HepG2 (cell line): Measurements from ENCODE around the gene CLEC2D. TPM values are rescaled to one million over a fixed set of nuclear protein-coding genes. Genes with fewer than 3 reads are reported as not detected.

ENCODE experiments used
- ARNT ChIP-seq: fragments of 450-650 bp; IDR thresholded peaks from 2 replicates; pipeline ENCODE4 v1.6.1; 2017
- CHD4 ChIP-seq: fragments of 200-600 bp; sonication (generic); IDR thresholded peaks from 2 replicates; pipeline ENCODE4 v1.7.0; 2017; ENCODE audit warnings: mild to moderate bottlenecking, low read length, borderline replicate concordance
- ETV6 ChIP-seq: sonication (generic); formaldehyde crosslinking; conservative IDR thresholded peaks from 2 replicates; pipeline ENCODE4 v1.4.0; 2020; ENCODE audit warnings: missing genetic modification reagents
- GLMP ChIP-seq: sonication (generic); formaldehyde crosslinking; IDR thresholded peaks from 2 replicates; pipeline ENCODE4 v1.9.0; 2021; ENCODE audit warnings: missing genetic modification reagents, mild to moderate bottlenecking, borderline replicate concordance
- LRRFIP1 ChIP-seq: sonication (generic); formaldehyde crosslinking; conservative IDR thresholded peaks from 2 replicates; pipeline ENCODE4 v1.4.0; 2020; ENCODE audit warnings: missing genetic modification reagents
- MXD3 ChIP-seq: IDR thresholded peaks from 2 replicates; pipeline ENCODE4 v1.6.1; 2016; ENCODE audit warnings: mild to moderate bottlenecking, missing biosample characterization, missing genetic modification reagents
- PTBP1 ChIP-seq: fragments of 200-400 bp; formaldehyde crosslinking; IDR thresholded peaks from 2 replicates; pipeline ENCODE4 v1.6.1; 2018; ENCODE audit warnings: low read length, low read depth; ENCODE audit not compliant: poor library complexity, severe bottlenecking
- RCOR2 ChIP-seq: IDR thresholded peaks from 2 replicates; pipeline ENCODE4 v1.6.1; 2016; ENCODE audit warnings: missing biosample characterization, missing genetic modification reagents
- REL ChIP-seq: sonication (generic); formaldehyde crosslinking; conservative IDR thresholded peaks from 2 replicates; pipeline ENCODE4 v1.8.0; 2022; ENCODE audit warnings: mild to moderate bottlenecking, missing genetic modification reagents, moderate library complexity
- ZNF501 ChIP-seq: sonication (generic); formaldehyde crosslinking; IDR thresholded peaks from 2 replicates; pipeline ENCODE4 v1.5.1; 2020; ENCODE audit warnings: mild to moderate bottlenecking, moderate library complexity, missing genetic modification reagents
- polyA plus RNA-seq, 8 experiments: library from polyadenylated mRNA; depleted of rRNA in 3 of 8; stranded (reverse) in 7 of 8; unstranded in 1 of 8; fragments of >200 nt; fragmentation: Illumina TruSeq in 4 of 8; extraction: Trizol in 4 of 8; gene quantifications; 2 replicates each; pipeline versions ENCODE4 v1.2.1 to v1.2.3, GENCODE V29; 2011 to 2016; ENCODE audit warnings: low read depth in 4 of 8, missing spikeins in 1 of 8, mixed read lengths in 1 of 8; ENCODE audit not compliant: insufficient read depth in 1 of 8
- total RNA-seq, 5 experiments: library from RNA; depleted of rRNA; stranded (reverse); fragments of >200 nt; fragmentation: Illumina TruSeq; extraction: Trizol; gene quantifications; 2 replicates each; pipeline ENCODE4 v1.2.3, GENCODE V29; 2016; ENCODE audit warnings: low read depth in 1 of 5
- TF ChIP-seq, protein P1 (sequence below): sonication (generic); formaldehyde crosslinking; IDR thresholded peaks from 2 replicates; pipeline ENCODE4 v1.5.1; 2020; ENCODE audit warnings: mild to moderate bottlenecking, missing genetic modification reagents, moderate library complexity
- TF ChIP-seq, protein P2 (sequence below): sonication (generic); formaldehyde crosslinking; IDR thresholded peaks from 2 replicates; pipeline ENCODE4 v1.4.0; 2020; ENCODE audit warnings: missing genetic modification reagents, borderline replicate concordance
- TF ChIP-seq, protein P3 (sequence below): sonication (generic); formaldehyde crosslinking; IDR thresholded peaks from 2 replicates; pipeline ENCODE4 v1.8.0; 2023; ENCODE audit warnings: mild to moderate bottlenecking, missing genetic modification reagents

Gene CLEC2D
- total and polyA plus RNA-seq, 2 of the 13 experiments (the other 11 are each of a cell fraction or from before 2014, with no cell fraction given) = 2.5 to 8.6 TPM

DNA sequence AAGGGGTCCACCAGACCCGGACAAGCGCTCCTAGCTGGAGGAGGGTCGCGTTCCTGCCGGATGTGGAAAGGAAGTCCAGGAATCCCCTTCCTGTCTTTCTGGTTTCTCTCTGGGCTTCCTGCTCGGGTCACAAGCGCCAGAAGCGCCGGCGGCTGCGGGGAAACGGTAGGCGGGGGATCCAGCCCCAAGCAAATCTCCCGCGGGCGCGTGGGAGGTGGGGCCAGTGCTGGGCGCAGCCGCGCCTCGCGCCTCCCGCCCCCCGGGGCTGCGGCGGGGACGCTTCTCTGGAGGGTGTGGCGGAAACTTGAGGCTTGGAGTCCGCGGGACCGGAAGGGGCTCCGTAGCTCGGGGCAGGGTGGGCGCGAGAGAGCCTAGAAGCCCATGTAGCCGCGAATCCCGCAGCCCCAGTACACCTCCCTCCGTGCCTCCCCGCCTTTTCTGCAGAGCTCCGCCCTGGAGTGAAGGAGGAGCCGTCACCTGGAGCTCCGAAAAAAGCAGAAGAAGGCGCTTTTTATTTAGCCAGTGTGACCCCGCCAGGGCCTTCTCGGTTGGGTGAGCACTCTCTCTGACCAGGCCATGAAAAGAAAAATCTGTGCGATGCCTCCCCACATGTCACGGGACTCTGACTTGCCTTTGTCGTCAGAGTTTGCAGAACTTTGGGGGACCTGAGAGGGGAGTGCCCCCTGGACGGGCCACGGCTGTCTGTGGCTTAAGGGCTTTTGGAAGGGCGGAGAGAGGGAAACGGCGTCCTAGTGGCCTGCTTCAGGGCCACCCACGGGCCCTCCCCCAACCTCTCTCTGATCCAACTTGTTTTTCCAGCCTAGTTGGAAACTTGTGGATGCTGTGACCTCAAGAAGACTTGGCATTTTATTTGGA is 21.4 kb upstream of the CLEC2D start (continued):
- TF ChIP-seq MXD3 (CRISPR knock-in tag) = peak; percentile 71; the same call in 1 of the 2 replicates
- TF ChIP-seq REL (CRISPR knock-in tag) = peak; percentile 85; the same call in 1 of the 2 replicates
- TF ChIP-seq RCOR2 (CRISPR knock-in tag) = no peak
- peak; percentile 73 for TF ChIP-seq ZNF501
- TF ChIP-seq, protein P1, sequence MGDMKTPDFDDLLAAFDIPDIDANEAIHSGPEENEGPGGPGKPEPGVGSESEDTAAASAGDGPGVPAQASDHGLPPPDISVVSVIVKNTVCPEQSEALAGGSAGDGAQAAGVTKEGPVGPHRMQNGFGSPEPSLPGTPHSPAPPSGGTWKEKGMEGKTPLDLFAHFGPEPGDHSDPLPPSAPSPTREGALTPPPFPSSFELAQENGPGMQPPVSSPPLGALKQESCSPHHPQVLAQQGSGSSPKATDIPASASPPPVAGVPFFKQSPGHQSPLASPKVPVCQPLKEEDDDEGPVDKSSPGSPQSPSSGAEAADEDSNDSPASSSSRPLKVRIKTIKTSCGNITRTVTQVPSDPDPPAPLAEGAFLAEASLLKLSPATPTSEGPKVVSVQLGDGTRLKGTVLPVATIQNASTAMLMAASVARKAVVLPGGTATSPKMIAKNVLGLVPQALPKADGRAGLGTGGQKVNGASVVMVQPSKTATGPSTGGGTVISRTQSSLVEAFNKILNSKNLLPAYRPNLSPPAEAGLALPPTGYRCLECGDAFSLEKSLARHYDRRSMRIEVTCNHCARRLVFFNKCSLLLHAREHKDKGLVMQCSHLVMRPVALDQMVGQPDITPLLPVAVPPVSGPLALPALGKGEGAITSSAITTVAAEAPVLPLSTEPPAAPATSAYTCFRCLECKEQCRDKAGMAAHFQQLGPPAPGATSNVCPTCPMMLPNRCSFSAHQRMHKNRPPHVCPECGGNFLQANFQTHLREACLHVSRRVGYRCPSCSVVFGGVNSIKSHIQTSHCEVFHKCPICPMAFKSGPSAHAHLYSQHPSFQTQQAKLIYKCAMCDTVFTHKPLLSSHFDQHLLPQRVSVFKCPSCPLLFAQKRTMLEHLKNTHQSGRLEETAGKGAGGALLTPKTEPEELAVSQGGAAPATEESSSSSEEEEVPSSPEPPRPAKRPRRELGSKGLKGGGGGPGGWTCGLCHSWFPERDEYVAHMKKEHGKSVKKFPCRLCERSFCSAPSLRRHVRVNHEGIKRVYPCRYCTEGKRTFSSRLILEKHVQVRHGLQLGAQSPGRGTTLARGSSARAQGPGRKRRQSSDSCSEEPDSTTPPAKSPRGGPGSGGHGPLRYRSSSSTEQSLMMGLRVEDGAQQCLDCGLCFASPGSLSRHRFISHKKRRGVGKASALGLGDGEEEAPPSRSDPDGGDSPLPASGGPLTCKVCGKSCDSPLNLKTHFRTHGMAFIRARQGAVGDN (CRISPR knock-in tag) = peak; percentile 97
- TF ChIP-seq GLMP = no peak
- TF ChIP-seq ARNT = no peak
- no peak for TF ChIP-seq LRRFIP1 (CRISPR knock-in tag)
- no peak for TF ChIP-seq CHD4
- no peak for TF ChIP-seq PTBP1
- TF ChIP-seq, protein P2, sequence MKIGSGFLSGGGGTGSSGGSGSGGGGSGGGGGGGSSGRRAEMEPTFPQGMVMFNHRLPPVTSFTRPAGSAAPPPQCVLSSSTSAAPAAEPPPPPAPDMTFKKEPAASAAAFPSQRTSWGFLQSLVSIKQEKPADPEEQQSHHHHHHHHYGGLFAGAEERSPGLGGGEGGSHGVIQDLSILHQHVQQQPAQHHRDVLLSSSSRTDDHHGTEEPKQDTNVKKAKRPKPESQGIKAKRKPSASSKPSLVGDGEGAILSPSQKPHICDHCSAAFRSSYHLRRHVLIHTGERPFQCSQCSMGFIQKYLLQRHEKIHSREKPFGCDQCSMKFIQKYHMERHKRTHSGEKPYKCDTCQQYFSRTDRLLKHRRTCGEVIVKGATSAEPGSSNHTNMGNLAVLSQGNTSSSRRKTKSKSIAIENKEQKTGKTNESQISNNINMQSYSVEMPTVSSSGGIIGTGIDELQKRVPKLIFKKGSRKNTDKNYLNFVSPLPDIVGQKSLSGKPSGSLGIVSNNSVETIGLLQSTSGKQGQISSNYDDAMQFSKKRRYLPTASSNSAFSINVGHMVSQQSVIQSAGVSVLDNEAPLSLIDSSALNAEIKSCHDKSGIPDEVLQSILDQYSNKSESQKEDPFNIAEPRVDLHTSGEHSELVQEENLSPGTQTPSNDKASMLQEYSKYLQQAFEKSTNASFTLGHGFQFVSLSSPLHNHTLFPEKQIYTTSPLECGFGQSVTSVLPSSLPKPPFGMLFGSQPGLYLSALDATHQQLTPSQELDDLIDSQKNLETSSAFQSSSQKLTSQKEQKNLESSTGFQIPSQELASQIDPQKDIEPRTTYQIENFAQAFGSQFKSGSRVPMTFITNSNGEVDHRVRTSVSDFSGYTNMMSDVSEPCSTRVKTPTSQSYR (CRISPR knock-in tag) = no peak; the same call in 1 of the 2 replicates
- no peak for TF ChIP-seq ETV6 (CRISPR knock-in tag)
- TF ChIP-seq, protein P3, sequence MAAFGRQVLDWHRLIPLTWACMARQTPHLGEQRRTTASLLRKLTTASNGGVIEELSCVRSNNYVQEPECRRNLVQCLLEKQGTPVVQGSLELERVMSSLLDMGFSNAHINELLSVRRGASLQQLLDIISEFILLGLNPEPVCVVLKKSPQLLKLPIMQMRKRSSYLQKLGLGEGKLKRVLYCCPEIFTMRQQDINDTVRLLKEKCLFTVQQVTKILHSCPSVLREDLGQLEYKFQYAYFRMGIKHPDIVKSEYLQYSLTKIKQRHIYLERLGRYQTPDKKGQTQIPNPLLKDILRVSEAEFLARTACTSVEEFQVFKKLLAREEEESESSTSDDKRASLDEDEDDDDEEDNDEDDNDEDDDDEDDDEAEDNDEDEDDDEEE (CRISPR knock-in tag) = no peak
